Ureter (tissue), 1 donor: ENCODE results near the gene MYOF. TPM values are rescaled to one million over a fixed set of nuclear protein-coding genes. Genes with fewer than 3 reads are reported as not detected.
"Not testable (repeated sequence)": the region's sequence is repeated elsewhere in the genome, so short reads cannot be mapped to it uniquely, and the experiment has no call there.

Source experiments
- DNase-seq: peaks from one replicate; pipeline ENCODE4 v3.0.0-alpha.2; 2020; ENCODE audit warnings: low spot score
- total RNA-seq: library from RNA; stranded (reverse); gene quantifications from one replicate; pipeline ENCODE4 v1.2.4, GENCODE V29; 2023
- donor health status: DM: yes; HTN: yes; CAD: no.

The MYOF gene
- total RNA-seq, 1 donor from 2014 or later = 339 TPM

DNA sequence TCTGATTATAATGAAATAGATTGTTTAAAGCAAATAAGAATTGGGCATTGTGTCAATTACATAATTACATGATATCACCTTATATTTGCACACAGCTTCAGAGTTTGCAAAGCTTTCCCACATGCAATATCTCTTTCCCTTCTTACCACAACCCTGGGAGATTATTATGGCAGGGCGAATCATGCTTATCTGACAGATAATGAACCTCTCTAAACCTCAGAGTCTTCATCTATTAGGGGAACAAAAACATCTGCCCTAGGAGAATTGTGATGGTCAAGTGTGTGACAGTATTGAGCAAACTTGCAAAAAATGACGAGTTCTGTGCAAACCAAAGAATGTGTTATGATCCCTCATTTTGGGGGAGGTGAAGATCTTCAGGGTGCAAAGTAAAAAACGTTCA lies 90.0 kb downstream of the MYOF start:
- no peak for DNase-seq

DNA sequence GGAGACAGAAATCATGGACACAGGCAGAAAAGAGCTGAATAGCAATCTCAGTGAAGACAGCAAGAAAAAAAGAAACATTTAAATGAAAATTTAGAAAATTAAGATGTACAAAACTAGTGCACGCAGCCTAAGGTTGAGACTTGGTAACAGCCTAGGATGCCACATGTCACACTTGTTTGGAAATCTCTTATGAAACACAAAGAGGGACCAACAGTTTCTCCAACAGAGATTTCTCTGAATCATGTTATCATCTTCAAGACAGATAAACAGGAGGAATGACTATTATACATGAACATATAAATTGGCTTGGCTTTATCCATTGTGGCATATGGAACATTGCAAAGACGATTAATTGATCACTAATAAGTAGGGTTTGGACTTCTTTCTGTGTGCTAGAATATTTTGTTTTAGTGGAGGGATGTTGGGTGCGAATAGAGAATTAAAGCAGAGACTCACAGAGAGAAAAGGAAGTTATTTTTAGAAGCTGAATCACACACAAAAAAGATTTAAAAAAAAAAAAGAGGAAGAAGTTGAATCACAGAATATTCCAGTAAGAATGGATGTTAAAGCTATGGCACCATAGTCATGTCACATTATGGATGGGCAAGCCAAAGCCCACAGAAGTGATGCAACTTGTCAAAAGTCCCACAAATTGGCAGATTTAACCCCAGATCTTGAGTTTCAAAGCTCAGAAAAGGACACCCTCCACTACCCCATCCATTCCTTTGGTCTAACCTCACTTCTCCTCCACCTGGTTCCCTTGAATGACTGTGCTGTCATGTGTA lies 91.6 kb downstream of the MYOF start:
- no peak for DNase-seq

- DNase-seq = no peak
Measured at GRCh38 chr10:93386631-93387369, 95.3 kb downstream of the MYOF start.

GRCh38 chr10:93385345-93385744 lies 96.8 kb downstream of the MYOF start:
- no peak for DNase-seq

- peak; percentile 66 for DNase-seq
Measured at GRCh38 chr10:93384006-93384405, 98.1 kb downstream of the MYOF start.

- no peak for DNase-seq
Measured at GRCh38 chr10:93383562-93383981, 98.6 kb downstream of the MYOF start.

GRCh38 chr10:93379731-93380575 lies 102.2 kb downstream of the MYOF start:
- DNase-seq = no peak

DNA sequence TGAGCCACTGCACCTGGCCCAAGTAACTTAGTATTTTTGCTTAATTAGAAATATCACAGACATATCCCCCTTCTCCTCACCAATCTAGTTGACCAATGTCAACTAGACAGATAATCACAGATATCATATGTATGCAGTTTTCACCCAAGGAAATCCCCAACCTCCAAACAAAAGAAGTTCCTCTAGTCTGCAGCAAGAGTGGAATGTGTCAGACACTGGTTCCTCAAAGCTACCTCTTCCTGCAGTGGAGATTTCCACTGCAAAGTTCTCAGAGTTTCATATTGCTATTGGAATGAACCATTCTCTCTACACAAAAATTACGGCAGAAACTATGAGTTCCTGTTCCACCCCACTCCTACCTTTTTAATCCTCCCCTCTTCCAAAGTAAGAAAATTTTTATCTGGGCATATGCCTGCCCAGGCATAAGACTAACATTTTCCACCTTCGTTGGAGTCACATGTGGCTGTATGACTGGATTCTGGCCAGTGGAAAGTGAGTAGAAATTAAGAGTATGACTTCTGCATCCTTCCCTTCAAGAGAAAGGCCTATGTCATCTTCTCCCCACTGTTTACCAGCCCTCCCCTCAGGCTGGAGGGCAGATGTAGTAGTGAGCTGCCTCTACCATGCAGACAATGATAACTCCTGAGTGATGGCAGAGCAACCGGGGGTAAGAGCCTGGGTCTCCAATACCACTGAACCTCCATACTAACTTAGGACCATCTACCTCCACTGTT lies 103.0 kb downstream of the MYOF start:
- DNase-seq = no peak

DNA sequence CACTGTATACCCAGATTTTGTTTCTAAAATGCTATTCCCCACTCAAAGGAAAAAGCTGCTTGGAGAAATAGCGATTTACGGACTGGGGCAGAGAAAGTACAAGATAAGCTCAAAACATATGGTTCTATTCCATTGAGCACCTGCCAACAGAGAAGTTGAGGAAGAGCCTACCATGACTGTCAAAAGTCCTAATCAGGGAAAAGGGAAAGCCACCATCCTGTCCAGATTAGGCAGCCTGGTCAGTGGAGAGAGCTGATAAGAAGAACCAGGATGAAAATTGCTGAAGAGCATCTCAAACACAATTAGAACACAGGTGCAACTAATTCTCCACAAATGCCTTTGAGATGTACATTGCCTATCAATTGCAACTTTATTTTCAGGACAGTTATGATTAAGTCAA lies 104.1 kb downstream of the MYOF start:
- DNase-seq = no peak

GRCh38 chr10:93376372-93377293 lies 105.5 kb downstream of the MYOF start:
- DNase-seq = peak; percentile 72

DNA sequence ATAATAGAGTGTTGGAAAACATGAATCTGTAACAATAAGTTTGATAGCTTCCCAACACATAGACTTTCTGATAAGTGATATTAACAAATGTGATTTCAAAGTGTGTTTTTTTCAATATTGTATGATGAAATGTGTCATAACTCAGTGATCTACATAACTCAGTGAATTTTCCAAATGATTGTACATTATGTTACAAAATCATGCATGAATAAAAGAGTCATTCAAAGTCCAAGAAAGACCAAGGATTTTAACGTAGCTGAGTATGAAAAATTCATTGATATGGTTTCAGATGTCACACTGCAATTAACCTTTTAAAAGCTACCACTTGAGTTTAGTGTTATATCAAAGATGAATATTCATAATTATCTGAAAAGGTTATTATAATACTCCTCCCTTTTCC lies 111.2 kb downstream of the MYOF start:
- DNase-seq = no peak

- DNase-seq = no peak
Measured at GRCh38 chr10:93369588-93370164, 112.5 kb downstream of the MYOF start.

- DNase-seq = no peak
Measured at GRCh38 chr10:93368210-93368609, 113.9 kb downstream of the MYOF start.

DNA sequence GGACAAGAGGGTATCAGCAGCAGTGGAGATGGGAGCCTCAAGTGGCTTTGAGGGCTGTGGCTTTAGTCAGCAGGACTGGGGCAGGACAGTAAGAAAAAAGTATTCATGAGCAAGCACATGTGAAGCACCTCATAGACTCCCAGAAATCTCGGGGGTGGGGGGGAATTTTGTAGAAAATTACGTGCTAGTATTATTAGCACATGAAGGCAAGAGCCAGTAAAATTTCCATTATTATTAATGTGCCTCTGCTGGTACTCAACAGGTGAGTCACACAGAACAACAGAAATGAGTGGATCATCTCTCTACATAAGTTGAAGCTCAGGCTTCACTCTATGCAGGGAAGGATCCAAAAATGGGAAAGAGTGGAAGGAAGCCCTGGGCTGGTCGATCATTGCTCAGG lies 114.5 kb downstream of the MYOF start:
- no peak for DNase-seq

DNA sequence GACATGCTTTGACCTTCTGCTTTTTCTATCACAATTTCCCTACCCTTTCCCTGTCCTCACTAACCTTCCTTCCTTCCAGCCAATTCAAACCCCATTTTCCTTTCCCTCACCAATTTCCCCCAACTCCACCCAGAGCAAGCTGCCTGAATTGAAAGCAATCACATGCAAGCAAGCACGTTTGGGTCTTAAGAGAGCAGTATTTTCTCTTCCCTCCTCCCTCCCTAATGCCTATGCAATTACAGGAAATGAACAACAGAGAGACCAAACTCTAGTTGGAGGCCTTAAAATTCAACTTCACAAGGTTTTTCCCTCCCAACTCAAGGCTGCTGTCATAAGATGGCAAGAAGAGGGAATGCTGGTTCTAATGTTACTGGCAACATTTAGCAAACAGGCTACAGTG lies 117.2 kb downstream of the MYOF start:
- no peak for DNase-seq

DNA sequence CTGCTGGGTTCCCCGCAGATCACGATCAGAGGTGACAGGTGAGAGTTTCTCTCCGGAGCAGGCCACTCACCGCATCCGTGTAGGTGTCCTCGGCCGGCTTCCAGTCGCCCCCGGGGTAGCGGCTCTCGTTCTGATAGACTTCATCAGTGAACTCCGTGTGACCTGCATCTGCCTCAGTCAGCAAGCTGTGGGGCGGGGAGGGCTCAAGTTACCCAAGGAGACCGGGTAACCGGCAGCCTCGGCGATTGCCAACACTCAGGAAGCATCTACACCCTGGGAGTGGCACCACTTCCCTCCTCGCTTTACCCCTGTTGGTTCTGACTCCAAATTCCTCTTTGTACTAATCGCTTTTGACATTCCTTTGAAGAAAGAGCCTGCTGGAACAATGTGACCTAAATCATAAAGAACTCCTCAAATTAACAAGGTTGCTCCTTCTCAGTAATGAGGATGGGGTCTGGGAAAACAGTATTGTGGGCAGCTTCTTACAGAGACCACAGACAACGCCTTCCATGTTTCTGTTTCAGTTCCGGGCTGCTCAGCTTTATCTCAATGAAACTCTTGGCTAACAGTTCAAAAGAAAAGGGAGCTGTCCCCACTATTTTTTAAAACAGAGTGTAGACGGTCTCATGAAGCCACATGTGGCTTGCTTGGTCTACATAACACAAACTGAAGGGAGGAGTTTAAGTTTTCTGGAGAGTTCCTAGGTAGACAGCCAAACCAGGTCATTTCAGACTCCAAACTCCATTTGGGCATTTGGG lies 118.1 kb downstream of the MYOF start:
- peak; percentile 47 for DNase-seq

DNA sequence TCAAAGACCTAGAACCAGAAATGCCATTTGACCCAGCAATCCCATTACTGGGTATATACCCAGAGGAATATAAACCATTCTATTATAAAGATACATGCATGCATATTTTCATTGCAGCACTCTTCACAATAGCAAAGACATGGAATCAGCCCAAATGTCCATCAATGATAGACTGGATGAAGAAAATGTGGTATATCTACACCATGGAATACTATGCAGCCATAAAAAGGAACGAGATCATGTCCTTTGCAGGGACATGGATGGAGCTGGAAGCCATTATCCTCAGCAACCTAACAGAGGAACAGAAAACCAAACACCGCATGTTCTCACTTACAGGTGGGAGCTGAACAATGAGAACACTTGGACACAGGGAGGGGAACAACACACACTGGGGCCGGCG lies 123.7 kb downstream of the MYOF start:
- not testable (repeated sequence) for DNase-seq

DNA sequence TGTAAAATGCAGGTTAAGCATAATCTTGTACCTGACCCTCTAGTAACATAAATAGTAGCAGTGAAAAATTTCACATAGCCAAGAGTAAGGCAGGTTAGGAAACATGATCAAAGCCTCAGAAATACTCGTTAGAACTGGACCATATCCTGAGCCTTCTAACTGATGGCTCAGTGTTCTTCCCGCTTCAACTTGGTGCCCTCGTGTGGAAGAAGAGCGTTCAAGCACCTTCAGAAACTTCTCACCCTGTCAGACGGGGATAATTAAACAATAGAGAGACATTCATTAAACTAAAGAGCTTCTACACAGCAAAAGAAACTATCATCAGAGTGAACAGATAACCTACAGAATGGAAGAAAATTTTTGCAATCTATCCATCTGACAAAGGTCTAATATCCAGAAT lies 124.5 kb downstream of the MYOF start:
- no peak for DNase-seq

GRCh38 chr10:93356516-93356915 lies 125.6 kb downstream of the MYOF start:
- no peak for DNase-seq
